ENCODE measurements around the gene COPS4.

DNA sequence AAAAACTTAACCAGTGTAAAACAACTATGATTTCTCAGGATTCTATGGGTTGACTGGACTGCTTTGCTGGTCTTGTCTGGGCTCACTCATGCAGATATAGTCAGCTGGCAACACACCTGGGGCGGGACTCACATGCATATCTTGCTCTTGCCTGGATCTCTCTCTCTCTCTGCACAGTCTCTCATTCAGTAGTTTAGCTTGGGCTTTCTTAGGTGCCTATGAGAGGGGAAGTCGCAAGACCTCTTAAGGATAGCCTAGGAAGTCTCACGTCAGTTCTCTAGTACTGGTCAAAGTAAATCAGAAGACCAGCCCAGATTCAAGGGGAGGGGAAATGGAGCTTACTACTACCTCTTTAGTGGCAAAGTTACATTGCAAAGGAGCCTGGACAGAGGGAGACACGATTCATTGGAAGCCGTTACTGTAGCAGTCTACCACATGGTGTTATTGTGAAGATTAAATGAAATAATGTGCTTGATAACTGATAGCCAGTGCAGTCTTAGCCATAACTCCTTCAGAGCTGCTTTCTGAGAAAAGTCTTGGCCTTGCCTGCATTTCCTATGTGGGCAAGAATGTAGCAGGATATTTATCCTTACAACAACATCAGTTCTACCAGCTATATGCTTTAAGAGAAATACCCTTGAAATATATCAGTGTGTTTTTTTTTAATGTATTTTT lies 2.1 kb downstream of the COPS4 start:
- no peak for TF ChIP-seq POLR2AphosphoS5 (IDR thresholded peaks at IDR 0.05; ENCODE audit: low read depth, low read length)
- TF ChIP-seq, protein P1, sequence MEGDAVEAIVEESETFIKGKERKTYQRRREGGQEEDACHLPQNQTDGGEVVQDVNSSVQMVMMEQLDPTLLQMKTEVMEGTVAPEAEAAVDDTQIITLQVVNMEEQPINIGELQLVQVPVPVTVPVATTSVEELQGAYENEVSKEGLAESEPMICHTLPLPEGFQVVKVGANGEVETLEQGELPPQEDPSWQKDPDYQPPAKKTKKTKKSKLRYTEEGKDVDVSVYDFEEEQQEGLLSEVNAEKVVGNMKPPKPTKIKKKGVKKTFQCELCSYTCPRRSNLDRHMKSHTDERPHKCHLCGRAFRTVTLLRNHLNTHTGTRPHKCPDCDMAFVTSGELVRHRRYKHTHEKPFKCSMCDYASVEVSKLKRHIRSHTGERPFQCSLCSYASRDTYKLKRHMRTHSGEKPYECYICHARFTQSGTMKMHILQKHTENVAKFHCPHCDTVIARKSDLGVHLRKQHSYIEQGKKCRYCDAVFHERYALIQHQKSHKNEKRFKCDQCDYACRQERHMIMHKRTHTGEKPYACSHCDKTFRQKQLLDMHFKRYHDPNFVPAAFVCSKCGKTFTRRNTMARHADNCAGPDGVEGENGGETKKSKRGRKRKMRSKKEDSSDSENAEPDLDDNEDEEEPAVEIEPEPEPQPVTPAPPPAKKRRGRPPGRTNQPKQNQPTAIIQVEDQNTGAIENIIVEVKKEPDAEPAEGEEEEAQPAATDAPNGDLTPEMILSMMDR (IDR thresholded peaks at IDR 0.05 in 2 of 3, conservative IDR thresholded peaks at IDR 0.05 in 1 of 3; ENCODE audit: borderline replicate concordance in 1 of 3, insufficient read depth in 1 of 3, low read depth in 2 of 3, low read length in 2 of 3): no peak
- TF ChIP-seq EZH2phosphoT487 (IDR thresholded peaks at IDR 0.05; ENCODE audit: borderline replicate concordance): no peak
- TF ChIP-seq, protein P2, sequence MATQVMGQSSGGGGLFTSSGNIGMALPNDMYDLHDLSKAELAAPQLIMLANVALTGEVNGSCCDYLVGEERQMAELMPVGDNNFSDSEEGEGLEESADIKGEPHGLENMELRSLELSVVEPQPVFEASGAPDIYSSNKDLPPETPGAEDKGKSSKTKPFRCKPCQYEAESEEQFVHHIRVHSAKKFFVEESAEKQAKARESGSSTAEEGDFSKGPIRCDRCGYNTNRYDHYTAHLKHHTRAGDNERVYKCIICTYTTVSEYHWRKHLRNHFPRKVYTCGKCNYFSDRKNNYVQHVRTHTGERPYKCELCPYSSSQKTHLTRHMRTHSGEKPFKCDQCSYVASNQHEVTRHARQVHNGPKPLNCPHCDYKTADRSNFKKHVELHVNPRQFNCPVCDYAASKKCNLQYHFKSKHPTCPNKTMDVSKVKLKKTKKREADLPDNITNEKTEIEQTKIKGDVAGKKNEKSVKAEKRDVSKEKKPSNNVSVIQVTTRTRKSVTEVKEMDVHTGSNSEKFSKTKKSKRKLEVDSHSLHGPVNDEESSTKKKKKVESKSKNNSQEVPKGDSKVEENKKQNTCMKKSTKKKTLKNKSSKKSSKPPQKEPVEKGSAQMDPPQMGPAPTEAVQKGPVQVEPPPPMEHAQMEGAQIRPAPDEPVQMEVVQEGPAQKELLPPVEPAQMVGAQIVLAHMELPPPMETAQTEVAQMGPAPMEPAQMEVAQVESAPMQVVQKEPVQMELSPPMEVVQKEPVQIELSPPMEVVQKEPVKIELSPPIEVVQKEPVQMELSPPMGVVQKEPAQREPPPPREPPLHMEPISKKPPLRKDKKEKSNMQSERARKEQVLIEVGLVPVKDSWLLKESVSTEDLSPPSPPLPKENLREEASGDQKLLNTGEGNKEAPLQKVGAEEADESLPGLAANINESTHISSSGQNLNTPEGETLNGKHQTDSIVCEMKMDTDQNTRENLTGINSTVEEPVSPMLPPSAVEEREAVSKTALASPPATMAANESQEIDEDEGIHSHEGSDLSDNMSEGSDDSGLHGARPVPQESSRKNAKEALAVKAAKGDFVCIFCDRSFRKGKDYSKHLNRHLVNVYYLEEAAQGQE (IDR thresholded peaks at IDR 0.05; ENCODE audit: low read depth): no peak
- no peak for TF ChIP-seq EZH2 (IDR thresholded peaks at IDR 0.05)
- TF ChIP-seq POLR2A (IDR thresholded peaks at IDR 0.05; ENCODE audit: borderline replicate concordance, extremely low read depth, insufficient read depth, insufficient read length): no peak
- TF ChIP-seq SIN3A (IDR thresholded peaks at IDR 0.05; ENCODE audit: low read depth): no peak
